NCI-H1092 (cell line): ENCODE data around the gene NDUFC1.
"Not testable (repeated sequence)": the region's sequence is repeated elsewhere in the genome, so short reads cannot be mapped to it uniquely, and the experiment has no call there.

Source experiments
- DNase-seq: peaks from one replicate; lab custom pipeline; 2025; lab: John Stamatoyannopoulos, UW

NDUFC1 gene

DNA sequence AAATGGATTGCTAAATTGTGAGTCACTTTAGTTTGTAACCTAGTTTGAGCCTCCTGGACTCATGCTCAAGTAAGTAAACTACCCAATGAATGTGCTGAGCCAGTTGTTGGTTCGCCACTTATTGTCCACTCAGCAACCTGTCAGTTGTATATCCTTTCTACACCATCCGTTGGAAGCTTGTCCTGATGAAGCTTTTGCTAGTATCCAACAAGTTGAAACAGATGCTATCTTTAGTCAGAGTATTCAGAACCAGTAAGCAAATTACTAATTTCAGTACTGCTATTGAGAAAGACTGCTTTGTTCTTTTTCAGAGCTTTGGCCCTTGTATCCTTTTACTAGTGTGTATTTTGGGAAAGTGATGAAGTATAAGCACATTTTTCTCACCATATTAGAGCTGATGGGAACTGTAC, 5.3 kb downstream of the NDUFC1 start:
- DNase-seq: no peak

DNA sequence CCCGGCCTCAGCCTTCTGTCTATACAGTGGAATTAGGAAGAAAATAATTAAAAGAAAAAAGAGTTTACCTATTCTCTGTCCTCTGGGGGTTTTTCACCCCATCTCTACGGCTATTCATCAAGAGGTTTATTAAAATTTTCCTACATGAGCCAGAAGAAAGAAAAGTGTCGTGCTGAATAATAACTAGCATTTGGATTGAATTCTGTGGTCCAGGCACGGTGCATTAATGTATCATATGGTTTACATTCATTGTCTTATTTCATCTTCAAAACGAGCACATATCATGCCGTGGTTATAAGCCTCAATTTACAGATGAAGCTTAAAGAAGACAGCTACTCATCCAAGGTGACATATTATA, 6.4 kb downstream of the NDUFC1 start:
- no peak for DNase-seq

DNA sequence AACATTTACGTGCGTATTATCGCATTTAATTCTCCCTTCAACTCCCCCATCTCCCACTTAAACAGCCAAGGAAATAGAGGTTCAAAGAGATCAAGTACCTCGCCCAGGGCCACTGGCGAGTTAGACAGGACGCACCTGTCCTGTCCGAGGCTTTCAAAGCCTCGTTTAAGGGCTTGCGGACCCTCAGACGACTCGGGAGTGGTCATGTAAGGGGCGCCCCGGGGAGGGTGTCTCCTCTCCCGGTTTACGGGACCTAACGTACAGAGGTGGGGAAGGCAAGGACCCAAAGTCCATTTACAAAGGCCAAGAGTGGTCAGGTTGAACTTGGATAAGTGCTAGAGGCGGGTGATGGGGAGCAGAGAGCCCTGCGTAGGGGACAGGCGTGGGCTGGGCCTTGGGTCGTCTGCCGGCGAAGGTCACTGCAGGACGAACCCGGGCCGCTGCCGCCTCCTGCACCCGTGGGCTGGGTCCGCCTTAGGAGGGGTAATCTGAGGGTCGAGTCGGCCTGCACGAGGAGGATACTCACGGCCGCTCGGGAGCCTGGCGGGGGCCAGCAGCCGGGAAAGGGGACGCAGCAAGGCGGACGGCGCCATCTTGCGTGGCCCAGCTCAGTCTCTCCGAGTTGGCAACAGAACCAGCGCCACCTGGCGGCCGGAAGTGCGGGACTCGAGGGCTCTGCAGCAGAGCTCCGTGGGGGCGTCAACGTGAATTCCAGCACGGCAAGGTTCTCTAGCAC, 6.9 kb downstream of the NDUFC1 start:
- DNase-seq: peak; percentile 85

DNA sequence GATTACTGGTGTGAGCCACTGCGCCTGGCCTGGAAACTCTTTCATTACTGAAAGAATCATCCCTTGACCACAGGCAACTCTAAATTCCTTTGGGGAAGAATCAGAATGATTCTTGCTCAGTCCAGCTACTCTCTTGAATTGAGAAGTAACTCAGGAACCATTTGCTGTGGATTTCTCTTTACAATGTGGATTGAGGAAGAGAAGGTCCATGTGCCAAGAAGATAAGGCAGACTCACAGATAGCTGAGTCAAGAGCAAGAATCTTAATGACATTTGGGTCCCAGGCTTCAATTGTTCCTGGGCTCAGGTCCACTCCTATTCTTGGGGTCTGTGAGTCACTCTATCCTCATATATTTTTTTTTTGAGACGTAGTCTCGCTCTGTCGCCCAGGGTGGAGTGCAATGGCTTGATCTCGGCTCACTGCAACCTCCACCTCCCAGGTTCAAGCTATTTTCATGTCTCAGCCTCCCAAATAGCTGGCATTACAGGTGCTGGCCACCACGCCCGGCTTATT, 16.0 kb downstream of the NDUFC1 start:
- DNase-seq: no peak

DNA sequence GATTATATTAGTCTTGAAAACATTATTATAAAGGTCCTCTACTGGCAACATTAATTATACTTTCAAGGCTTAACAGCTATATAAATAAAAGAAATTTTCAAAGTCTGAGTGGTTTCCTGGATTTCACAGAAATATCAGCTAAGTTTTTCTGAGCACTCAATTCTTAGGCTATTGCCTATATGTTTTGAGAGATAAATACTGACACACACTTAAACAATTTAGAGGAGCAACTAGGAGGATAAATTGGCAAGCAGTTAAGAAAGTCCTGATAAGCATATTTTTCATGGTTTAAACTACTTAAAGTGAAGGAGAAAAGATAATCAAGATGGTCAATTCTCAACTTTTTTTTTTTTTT, 19.6 kb downstream of the NDUFC1 start:
- no peak for DNase-seq

DNA sequence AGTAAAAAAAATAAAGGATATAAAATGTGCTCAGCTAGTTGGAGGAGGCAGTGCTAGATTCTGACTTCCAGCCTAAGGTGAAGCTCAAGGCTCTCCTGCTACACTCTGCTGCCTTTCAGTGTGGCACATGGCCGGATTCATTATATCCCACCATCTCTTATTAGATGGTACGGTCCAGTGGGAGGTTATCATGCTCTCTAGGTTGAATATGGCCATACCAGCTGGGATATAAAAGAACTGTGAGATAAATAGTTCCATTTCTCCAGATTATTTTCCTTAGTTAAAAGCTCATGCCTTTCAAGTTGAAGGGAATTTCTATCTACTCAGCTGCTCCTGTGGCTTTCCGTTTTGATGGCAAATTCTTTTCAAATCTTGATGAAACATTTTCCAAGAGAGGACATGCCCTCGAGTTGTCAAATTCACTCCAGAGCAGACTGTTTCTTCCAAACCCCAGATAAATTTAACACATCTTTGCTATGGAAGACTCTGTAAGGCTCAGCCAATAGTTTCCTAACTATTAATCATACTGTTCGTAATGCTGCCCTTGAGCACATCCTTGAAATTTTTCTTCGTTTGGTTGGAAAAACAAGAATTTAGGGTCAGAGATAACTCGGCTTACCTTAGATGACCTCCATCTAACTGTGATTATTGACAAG, 20.1 kb downstream of the NDUFC1 start:
- DNase-seq: no peak

DNA sequence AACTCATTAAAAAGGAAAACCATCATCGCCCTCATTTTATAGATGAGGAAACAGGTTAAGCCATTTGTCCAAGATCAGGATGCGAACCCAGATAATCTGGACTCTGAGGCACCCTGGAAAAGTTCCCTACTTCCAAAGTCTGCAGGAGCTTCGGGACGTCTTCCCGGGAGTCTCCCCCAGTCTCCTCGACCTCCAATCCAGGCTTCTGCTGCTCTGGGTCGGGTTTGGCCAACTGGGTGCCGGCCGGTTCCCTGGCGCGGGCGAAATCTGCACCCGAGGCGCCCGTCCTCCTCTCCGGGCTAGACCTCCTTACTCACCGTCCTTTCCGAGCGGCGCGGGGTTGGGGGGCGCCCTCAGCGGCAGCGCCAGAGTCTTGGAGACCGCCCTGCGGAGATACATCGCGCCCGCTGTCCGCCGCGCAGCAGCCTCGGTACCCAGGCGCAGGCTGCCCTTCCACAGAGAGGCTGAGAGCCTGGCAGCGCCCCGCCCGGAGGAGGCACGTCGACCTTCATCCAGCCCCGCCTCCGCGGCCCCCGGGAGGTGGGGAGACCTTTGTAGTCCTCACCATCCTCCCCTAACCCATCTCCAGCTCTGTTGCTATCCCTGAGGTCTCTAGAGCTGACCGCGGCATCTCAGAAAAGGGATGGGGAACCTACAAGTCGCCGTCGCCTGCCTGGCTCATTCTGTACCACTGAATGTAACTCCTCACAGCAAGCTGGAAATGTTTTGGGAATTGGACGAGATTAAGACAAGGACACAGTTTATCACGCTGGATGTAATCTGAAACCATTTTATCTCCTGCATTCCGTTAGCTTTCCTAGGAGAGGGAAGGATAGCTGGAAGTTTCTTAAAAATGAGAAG, 22.3 kb downstream of the NDUFC1 start, which contains the start of gene MGARP:
MGARP (minus strand) TSS at position 466 of the 861 bp plus-strand sequence; CDS start at position 399, 67 bp downstream.
- DNase-seq: peak; percentile 13

DNA sequence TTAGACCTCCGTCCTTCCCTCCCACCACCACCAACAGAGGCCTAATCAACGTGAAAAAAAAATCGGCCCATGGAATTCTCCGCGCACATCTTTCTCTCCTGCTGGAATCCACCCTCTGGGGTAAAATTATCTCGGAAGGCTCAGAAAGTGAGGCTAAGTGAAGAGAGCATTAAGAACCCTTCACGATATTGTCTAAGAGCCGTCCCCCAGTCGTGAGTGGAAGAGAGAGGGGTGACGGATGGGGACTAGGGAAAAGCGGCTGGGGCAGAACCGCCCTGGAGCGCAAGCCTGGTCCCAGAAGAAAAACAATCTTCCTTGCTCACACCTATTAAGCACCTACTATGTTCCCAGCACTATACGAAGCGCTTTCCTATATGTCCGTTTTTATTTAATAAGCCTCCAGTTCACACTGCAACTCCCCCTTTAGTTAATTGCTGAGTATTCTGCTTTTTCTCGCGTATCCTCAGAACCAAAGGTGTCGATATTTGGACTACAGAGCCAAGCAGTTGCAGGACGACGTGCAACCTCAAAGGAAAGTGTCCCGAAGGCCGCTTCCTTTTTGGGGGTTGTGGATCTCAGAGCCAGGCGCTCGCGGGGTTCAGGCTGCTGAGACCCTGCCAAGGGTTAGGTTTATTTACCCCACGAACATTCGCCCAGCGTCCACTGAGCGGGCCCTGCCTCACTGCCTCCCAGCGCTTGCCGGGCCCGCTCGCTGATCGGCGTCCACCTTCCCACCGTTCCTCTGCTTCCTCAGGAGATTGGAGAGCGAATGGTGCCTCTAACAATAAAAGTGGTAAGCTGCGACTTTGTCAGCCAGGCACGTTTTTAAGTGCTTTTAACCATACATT, 23.1 kb downstream of the NDUFC1 start:
- no peak for DNase-seq

DNA sequence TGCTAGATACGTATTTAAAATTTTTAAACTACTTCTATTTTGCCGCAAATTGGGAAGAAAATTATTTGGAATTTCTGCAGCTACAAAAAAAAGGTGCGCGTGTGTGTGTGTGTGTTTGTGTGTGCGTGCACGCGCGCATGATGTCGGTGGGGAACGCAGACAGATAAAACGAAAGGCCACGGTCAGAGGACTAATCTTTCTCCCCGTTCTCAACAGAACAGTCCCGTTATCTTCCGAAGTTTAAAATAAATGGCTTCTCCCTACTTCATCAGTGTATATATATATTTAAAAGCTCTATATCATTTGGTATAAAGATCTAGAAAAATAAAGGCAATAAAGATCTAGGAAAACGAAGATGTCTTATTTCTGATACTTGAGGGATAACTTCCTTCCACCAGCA, 23.8 kb downstream of the NDUFC1 start:
- no peak for DNase-seq

DNA sequence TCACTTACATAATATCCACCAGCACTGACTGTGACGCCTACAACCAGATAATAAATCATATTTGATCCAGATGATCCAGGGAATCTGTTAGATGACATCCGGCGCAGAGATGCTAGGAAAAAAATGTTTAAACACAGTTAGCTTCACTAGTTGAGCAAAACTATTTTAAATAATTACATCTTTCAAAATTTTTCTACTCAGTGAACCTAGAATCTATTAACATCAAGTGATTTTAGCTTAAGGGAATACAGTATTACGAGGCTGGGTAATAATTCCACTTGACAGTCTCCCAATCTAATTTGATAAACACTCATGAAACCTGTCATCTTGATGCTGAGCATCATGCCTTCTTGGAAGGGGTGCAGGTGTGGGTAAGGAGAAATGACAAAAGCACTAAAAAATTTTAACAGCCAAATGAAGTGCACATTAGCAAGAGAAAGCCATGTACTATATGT, 27.0 kb downstream of the NDUFC1 start:
- DNase-seq: no peak

DNA sequence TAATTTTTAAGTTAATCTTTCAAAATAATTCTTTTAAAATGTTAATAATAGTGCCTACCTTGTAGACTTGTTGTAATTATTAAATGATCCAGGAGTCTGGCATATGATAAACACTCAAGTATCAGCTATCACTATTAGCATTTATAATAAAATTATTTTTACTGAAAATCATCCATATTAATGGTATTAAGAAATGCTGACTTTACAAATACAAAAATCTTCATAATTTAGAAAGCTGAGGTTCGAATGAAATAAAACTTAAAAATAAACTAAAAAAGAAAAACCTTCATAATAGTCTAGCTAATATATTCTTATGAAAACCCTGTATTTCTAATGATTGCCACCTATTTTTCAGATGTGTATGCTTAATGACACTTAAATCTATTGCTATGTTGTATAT, 27.5 kb downstream of the NDUFC1 start:
- DNase-seq: no peak

DNA sequence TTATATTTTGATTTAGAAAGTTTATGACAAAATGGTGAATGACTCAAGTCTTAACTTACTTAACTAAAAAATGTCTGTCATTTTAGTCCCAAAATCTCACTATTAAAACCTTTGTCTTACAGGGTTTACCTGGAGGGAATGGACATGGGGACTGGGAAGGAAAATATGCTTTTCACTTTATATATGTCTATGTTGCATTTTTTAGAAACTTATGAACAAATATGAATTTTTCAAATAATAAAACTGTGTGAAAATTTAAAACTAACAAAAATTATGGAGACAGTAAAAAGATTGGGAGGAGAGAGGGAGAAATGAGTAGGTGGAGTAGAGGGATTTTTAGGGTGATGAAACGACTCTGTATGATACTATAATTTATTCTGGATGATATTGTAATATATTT, 28.4 kb downstream of the NDUFC1 start:
- DNase-seq: no peak

DNA sequence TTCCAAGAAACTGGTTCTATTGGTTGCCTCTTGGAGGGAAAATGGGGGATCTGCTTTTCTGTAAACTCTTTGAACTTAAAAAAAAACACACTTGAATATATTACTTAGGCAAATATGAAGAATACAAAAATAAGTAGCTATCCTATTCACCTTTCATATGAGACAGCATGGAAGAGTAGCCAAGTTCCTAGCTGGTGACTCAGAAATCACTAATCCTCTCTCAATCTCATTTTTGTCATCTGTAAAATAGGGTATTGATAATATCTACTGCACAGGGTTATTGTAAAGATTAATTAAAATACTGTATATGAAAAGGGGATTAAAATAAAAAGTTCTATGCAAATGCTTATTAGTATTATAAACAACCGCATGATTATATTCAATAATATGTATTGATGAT, 35.0 kb downstream of the NDUFC1 start:
- DNase-seq: no peak

DNA sequence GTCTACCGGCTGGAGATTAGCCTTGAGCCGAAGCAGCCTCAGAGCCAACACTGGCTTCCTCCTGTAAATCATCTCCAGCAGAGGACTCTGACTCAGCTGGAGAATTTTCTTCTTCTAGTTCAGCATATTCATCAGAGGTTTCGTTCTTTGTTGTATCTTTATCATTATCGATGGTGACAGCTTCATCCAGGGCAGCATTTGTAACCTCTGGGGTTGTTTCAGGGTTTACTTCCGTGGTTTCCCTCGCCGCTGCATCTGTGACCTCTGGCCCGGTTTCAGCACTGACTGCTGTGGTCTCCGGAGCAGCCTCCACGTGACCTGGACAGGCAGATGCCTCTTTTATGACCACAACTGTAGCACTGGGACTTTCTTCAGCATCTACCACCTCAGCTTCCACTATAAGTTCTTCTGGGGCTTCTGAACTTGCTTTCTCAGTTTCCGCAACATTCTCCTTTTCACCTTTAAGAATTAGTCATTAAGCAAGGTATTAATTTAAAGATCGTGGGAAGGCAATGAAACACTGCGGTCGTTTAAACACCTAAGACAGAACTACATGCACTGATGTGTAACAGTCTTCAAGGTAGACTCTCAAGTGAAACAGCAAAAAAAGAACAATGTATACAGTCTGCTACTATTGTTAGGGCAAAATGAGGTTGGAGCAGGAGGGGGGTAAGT, 35.6 kb downstream of the NDUFC1 start:
- DNase-seq: no peak

DNA sequence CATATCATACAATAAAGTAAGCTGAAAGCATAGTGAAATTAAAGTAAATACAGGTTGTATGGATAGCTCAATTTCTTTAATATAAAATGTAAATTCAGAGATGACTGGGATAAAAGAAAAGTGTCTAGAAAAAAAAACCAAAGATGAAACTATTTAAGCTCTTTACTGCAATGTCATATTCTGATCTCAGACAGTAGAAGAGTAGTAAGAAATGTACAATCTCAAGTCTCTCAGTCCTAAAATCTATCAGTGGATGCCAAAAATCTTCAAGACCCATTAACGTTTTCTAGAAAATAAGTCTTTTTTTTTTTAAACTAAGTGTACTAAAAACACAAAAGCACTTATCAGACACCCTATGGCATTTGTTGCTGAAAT, 36.1 kb downstream of the NDUFC1 start:
- DNase-seq: no peak

DNA sequence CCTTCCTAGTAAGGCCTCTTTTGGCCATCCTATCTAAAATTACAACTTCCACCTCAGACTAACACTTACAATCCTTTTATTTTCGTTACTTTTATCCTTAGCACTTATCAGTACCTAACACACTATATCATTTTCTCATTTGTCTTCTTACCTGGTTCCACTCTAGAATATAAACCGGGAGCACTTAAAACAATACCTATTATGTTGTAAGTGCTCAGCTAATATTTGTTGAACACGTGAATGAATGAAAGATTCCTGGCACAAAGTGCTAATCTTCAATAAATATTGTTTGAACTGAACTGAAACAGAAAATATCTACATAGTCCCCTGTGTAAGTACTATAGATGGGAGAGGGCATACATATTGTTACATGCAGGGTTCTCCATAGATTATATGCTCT, 36.6 kb downstream of the NDUFC1 start:
- no peak for DNase-seq

DNA sequence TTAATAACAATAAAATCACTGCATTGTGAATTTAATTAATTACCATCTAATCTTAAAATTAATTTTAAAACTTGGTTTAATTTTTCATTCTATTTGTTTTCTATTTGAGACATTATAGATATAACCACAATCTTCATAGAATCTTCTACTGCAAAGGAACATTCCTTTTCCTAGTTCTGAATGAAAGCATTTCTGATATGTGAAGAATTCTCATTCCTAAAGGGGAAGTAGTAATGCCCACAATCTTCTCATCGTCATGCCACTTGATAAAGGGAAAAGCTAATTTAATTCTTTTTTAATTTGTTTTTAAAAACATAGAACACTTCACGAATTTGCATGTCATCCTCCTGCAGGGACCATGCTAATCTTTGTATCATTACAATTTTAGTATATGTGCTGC, 45.9 kb downstream of the NDUFC1 start:
- DNase-seq: no peak

DNA sequence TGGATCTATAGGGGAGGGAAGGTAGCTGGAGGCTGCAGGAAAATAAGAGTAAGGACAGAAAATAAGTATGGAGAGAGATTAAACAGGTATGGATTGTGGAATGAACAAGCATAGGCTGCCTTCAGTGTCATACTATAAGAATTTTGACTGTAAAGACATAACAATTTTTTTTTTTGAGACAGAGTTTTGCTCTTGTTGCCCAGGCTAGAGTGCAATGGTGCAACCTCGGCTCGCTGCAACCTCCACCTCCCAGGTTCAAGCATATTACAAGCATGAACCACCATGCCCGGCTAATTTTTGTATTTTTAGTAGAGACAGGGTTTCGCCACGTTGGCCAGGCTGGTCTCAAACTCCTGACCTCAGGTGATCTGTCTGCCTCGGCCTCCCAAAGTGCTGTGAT, 46.7 kb downstream of the NDUFC1 start:
- not testable (repeated sequence) for DNase-seq

DNA sequence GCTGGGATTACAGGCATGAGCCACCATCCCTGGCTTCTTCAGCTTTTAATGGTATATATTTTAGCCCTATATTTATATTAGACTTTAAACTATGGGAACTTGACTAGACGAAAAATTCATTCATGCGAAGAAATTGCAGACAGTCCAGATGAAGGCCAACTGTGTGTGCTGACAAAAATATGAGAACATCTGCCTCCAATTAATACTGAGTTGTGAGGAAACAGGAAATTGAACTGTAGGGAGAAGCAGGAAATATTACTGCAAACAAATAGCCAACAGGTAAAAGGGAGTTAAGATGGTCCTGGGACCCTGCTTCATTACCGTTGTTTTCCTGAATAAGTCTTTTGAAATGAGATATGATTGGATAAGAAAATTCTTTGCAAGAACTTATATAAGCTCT, 48.6 kb downstream of the NDUFC1 start:
- DNase-seq: no peak

DNA sequence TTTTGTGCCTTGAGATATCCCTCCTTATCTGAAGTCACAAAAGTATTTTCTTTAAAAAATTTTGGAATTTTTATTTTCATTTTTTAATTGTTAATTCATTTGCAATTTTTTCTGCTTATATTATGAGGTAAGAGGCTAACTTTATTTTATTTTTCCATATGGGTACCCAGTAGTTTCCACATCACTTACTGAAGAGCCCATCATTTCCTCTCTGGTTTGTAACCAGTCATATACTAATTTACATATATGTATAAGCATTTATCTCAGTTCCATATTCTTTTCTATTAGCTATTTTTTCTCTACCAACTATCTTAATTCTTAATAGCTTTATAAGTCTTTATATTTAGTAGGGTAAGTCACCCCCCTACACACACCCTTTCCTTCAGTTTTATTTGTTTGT, 49.2 kb downstream of the NDUFC1 start:
- no peak for DNase-seq

DNA sequence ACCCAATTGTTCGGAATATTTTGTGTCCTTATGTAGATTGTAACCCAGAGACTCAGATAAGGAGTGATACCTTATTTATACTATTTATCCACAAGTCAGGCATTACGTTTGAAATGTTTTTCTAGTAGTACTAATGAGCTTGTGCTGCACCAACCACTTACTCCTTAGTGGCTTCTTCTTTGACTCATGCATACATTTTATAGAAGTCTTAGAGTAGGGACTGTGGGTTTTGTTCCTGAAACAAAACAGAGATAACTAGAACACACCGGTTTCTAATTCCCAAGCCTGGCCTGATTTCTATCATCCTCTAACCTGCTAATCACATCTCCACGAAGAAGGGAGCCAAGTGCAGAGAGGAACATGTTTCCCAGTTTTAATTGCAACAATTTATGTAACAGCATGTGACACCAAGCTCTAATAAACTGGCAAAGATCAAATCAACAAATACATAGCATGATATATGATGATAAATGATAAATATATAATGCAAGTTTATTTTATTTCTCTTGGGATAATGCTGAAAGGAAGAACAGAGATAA, 54.5 kb downstream of the NDUFC1 start:
- no peak for DNase-seq
